GM18508 (cell line): Measurements from ENCODE around the gene NDUFC2.
"Not testable (repeated sequence)": the region's sequence is repeated elsewhere in the genome, so short reads cannot be mapped to it uniquely, and the experiment has no call there.

Source experiments
- ATAC-seq: cut with Tn5 transposase; IDR thresholded peaks from one replicate; pipeline ENCODE4 v1.9.1; 2021; ENCODE audit warnings: moderate number of reproducible peaks; ENCODE audit not compliant: insufficient read depth, unreplicated experiment

Gene NDUFC2

GRCh38 chr11:78036313-78036712 is 43.3 kb downstream of the NDUFC2 start:
- ATAC-seq, result no peak

GRCh38 chr11:78034623-78035022 is 45.0 kb downstream of the NDUFC2 start:
- no peak for ATAC-seq

GRCh38 chr11:78033040-78033439 is 46.6 kb downstream of the NDUFC2 start:
- no peak for ATAC-seq

GRCh38 chr11:78032090-78032489 is 47.6 kb downstream of the NDUFC2 start:
- ATAC-seq, result no peak

- ATAC-seq, result no peak
Observed at GRCh38 chr11:78031629-78032028, 48.0 kb downstream of the NDUFC2 start.

- no peak for ATAC-seq
Observed at GRCh38 chr11:78030429-78031325, 49.0 kb downstream of the NDUFC2 start.

- ATAC-seq, result not testable (repeated sequence)
Observed at GRCh38 chr11:78028423-78028822, 51.2 kb downstream of the NDUFC2 start.

- ATAC-seq, result no peak
Observed at GRCh38 chr11:78027759-78028158, 51.9 kb downstream of the NDUFC2 start.

- ATAC-seq, result no peak
Observed at GRCh38 chr11:78025378-78025777, 54.3 kb downstream of the NDUFC2 start.

GRCh38 chr11:78023426-78023825 is 56.2 kb downstream of the NDUFC2 start:
- ATAC-seq, result no peak

- no peak for ATAC-seq
Observed at GRCh38 chr11:78022397-78023396, 57.0 kb downstream of the NDUFC2 start, which contains the start of gene KCTD14. KCTD14 (minus strand) TSS chr11:78023276; CDS start chr11:78023249, 27 bp downstream.

- no peak for ATAC-seq
Observed at GRCh38 chr11:78021611-78022010, 58.1 kb downstream of the NDUFC2 start.

GRCh38 chr11:78020246-78020645 is 59.4 kb downstream of the NDUFC2 start:
- ATAC-seq, result no peak

GRCh38 chr11:78019808-78020207 is 59.9 kb downstream of the NDUFC2 start:
- no peak for ATAC-seq
